ENCODE data around the gene ASCL2.

ASCL2 gene

DNA sequence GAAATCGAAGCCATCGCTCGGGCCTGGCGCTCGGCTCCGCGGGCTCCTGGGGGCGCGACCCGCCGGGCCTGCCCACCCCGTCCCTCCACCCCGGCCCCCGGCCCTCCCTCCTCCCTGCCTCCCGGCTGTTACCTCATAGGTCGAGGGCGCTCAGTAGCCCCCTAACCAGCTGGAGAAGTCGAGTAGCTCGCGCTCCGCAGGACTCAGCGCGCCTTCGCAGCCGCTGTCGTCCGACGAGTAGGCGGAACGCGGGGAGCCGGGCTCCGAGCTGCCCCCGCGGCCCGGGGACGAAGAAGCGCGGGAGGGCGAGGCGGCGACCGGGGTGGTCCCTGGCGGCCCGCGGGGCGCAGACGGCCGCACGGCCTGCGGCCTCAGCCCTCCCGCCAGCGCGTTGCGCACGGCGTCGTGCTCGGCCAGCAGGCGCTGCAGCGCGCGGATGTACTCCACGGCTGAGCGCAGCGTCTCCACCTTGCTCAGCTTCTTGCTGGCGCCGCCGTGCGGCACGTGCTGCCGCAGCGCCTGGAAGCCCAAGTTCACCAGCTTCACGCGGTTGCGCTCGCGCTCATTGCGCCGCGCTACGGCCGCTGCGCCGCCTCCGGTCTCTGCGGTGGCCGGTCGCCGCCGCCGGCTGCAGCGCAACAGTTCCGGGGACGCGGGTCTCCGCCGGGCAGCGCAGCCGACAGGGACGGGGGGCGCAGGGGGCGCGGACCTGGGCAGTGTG lies 627 bp downstream of the ASCL2 start:
- TF ChIP-seq, protein P1, sequence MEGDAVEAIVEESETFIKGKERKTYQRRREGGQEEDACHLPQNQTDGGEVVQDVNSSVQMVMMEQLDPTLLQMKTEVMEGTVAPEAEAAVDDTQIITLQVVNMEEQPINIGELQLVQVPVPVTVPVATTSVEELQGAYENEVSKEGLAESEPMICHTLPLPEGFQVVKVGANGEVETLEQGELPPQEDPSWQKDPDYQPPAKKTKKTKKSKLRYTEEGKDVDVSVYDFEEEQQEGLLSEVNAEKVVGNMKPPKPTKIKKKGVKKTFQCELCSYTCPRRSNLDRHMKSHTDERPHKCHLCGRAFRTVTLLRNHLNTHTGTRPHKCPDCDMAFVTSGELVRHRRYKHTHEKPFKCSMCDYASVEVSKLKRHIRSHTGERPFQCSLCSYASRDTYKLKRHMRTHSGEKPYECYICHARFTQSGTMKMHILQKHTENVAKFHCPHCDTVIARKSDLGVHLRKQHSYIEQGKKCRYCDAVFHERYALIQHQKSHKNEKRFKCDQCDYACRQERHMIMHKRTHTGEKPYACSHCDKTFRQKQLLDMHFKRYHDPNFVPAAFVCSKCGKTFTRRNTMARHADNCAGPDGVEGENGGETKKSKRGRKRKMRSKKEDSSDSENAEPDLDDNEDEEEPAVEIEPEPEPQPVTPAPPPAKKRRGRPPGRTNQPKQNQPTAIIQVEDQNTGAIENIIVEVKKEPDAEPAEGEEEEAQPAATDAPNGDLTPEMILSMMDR (IDR thresholded peaks at IDR 0.05; ENCODE audit: poor library complexity, severe bottlenecking): peak; percentile 45
- Histone ChIP-seq H3K36me3 (ENCODE audit: low read depth) (no peaks in the 10 kb centered on the region), H3K4me1 (ENCODE audit: insufficient read depth, poor library complexity, severe bottlenecking) (no peaks in the 10 kb centered on the region), H3K9me3 (ENCODE audit: severe bottlenecking) (no peaks in the 10 kb centered on the region), H3K27me3 (ENCODE audit: insufficient read depth, poor library complexity, severe bottlenecking) (peaks cover 24% of the 10 kb centered on the region), H3K27ac (ENCODE audit: poor library complexity, severe bottlenecking) (peak overlapping the region; percentile 26), H3K4me3 (ENCODE audit: severe bottlenecking) (peak overlapping the region; percentile 42)
- DNase-seq (ENCODE audit: low spot score) (peak; percentile 49), ATAC-seq (ENCODE audit: low read depth) (peak; percentile 43)

DNA sequence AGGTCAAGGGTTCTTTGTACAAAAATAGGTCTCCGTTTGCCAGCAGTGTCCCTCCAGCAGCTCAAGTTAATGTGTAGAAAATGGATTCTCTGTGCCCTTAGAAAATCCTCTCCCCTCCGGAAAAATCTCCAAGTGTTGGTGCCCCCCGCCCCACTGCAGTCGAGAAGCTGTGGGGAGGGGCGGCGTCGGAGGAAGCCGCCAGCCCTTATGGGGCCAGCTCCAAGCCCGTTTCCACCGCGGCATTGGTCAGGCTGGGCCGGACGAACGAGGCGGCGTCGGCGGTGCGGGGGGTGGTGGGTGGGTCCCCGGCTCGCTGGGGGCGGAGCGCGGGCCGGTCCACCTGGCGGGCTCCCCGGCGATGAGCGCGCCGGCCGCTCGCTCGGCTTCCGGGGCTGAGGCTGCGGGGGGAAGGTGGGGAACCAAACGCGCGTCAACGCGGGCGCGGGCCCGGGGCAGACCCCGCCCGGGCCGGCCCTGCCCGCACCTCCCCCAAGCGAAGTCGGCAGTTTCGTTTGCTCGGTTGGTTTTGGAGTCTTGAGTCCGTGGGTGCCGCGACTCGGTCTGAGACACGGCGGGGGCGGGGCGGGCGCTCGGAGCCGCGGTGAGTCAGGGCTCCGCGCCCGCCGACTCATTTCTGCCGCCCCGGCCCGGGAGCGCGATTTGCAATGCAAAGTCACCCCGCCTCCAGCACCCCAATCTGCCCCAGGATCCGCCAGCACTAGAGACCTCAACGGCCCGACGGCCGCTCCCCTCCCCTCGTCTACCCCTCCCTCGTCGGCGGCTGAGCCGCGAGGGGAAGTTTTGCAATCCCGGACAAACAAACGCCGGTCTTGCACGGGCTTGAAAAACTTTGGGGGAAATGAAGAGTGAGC lies 1.4 kb downstream of the ASCL2 start:
- peak; percentile 52 for ATAC-seq (ENCODE audit: low read depth)
- peak overlapping the region; percentile 26 for H3K27ac ChIP-seq (ENCODE audit: poor library complexity, severe bottlenecking)
- H3K4me3 ChIP-seq (ENCODE audit: severe bottlenecking): peak overlapping the region; percentile 42
- no peaks in the 10 kb centered on the region for H3K36me3 ChIP-seq (ENCODE audit: low read depth)
- TF ChIP-seq, protein P1 (IDR thresholded peaks at IDR 0.05; ENCODE audit: poor library complexity, severe bottlenecking): no peak
- H3K27me3 ChIP-seq (ENCODE audit: insufficient read depth, poor library complexity, severe bottlenecking): peaks cover 24% of the 10 kb centered on the region
- H3K9me3 ChIP-seq (ENCODE audit: severe bottlenecking): no peaks in the 10 kb centered on the region
- peak; percentile 74 for DNase-seq (ENCODE audit: low spot score)
- no peaks in the 10 kb centered on the region for H3K4me1 ChIP-seq (ENCODE audit: insufficient read depth, poor library complexity, severe bottlenecking)

DNA sequence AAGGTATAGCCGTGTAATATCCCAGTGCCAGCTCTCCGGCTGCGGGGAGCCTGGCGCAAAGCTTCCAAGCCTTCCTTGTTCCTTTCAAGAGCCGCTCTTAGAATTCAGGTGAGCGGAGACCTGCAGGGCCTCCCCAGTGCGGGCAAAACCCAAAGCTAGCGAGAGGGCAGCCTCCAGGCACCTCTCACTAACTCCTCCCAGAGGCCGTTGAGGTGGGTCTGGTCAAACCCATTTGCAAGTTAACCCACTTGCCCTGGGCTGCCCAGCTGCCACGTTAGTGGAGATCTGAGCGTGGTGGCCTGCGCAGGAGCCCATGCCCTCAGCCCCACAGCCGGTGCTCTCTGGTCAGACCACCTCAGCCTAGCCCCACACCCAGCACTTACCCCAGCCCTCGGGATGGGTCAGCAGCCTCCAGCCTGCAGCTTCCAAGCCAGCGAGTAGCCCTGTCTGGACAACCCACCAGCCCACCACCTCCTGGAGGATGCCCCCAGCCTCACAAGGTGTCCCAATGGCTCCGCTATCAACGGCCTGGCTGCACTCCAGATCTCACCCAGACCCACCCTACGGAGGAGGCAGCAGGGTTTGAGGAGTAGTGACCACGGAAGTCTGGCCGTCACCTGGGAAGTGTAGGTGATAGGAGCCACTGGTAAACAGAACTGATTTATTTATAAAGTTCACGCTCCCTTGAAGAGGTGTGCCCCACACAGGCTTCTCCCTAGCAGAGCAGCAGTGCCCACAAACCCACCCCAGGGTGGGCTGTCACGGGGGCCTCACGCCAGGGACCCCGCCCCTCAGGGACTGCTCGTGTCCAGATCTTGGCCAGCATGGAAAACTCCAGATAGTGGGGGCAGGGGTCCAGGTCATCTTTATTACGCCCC lies 2.3 kb downstream of the ASCL2 start:
- DNase-seq (ENCODE audit: low spot score): peak; percentile 45
- H3K27me3 ChIP-seq (ENCODE audit: insufficient read depth, poor library complexity, severe bottlenecking): peaks cover 24% of the 10 kb centered on the region
- TF ChIP-seq, protein P1 (IDR thresholded peaks at IDR 0.05; ENCODE audit: poor library complexity, severe bottlenecking): no peak
- H3K9me3 ChIP-seq (ENCODE audit: severe bottlenecking): no peaks in the 10 kb centered on the region
- no peak overlapping the region for H3K4me3 ChIP-seq (ENCODE audit: severe bottlenecking)
- H3K27ac ChIP-seq (ENCODE audit: poor library complexity, severe bottlenecking): no peak overlapping the region
- H3K4me1 ChIP-seq (ENCODE audit: insufficient read depth, poor library complexity, severe bottlenecking): no peaks in the 10 kb centered on the region
- ATAC-seq (ENCODE audit: low read depth): no peak
- no peaks in the 10 kb centered on the region for H3K36me3 ChIP-seq (ENCODE audit: low read depth)

DNA sequence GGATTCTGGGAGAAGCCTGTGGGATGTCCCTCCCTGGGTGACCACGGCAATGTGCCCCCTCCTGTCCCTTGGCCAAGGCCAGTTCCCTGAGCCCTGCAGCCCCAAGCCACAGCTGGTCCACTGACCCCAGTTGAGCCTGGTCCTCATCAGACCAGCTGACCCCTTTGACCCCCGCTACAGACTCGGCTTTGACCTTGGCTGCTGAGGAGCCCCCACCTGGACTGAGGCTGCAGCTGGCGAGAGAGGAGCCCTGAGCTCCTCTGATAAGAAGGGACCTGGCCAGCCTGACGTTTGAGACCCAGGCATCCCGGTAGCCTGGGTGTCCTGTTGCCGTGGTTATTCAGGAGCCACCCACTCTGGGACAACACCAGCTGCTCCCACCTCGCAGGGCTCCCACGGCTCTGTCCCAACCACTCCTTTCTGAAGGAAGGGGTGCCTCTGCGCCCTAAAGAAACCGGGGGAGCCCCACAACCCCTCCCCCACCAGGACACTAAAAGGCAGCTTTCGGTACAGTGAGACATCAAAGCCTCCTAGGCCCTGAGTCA lies 3.0 kb downstream of the ASCL2 start:
- H3K27ac ChIP-seq (ENCODE audit: poor library complexity, severe bottlenecking): no peak overlapping the region
- H3K4me3 ChIP-seq (ENCODE audit: severe bottlenecking): no peak overlapping the region
- TF ChIP-seq, protein P1 (IDR thresholded peaks at IDR 0.05; ENCODE audit: poor library complexity, severe bottlenecking): no peak
- DNase-seq (ENCODE audit: low spot score): peak; percentile 55
- H3K27me3 ChIP-seq (ENCODE audit: insufficient read depth, poor library complexity, severe bottlenecking): peaks cover 23% of the 10 kb centered on the region
- H3K36me3 ChIP-seq (ENCODE audit: low read depth): no peaks in the 10 kb centered on the region
- no peak for ATAC-seq (ENCODE audit: low read depth)
- no peaks in the 10 kb centered on the region for H3K9me3 ChIP-seq (ENCODE audit: severe bottlenecking)
- H3K4me1 ChIP-seq (ENCODE audit: insufficient read depth, poor library complexity, severe bottlenecking): no peaks in the 10 kb centered on the region

All from RWPE2 (cell line).